Measurements from ENCODE around the gene OR6C2. TPM values are rescaled to one million over a fixed set of nuclear protein-coding genes. Genes with fewer than 3 reads are reported as not detected.

OR6C2 gene
- total and polyA plus RNA-seq, 4 donors, result 0.14 TPM; not detected in 3

DNA sequence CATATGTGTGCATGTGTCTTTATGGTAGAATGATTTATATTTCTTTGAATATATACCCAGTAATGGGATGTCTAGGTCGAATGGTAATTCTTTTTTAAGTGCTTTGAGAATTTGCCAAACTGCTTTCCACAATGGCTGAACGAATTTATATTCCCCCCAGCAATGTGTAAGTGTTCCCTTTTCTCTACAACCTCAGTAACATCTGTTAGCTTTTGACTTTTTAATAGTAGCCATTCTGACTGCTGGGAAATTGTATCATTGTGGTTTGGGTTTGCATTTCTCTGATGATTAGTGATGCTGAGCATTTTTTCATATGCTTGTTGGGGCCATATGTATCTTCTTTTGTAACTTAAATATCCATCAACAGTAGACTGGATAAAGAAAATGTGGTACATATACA, 57.7 kb downstream of the OR6C2 start:
- ATAC-seq (ENCODE audit: insufficient read depth, low FRiP score) (no peak), DNase-seq (no peak)
- TF ChIP-seq CTCF (IDR thresholded peaks at IDR 0.05; ENCODE audit: control extremely low read depth, extremely low read depth), result no peak
- Histone ChIP-seq H3K4me3 (no peak overlapping the region), H3K9me3 (ENCODE audit: control insufficient read depth in 4 of 4, insufficient read depth in 3 of 4, low read length in 3 of 4) (no peaks in the 10 kb centered on the region), H3K27me3 (ENCODE audit: control insufficient read depth in 3 of 3, insufficient read depth in 3 of 3, low read length in 2 of 3) (no peaks in the 10 kb centered on the region), H3K27ac (ENCODE audit: low read depth in 1 of 2, low read length in 1 of 2) (no peak overlapping the region), H3K9ac (ENCODE audit: insufficient read depth in 1 of 2, low read length in 2 of 2) (no peak overlapping the region), H3K36me3 (ENCODE audit: control insufficient read depth in 4 of 4, insufficient read depth in 4 of 4, low read length in 4 of 4) (no peaks in the 10 kb centered on the region), H3K4me1 (ENCODE audit: control insufficient read depth in 5 of 5, insufficient read depth in 5 of 5, low read length in 5 of 5) (no peaks in the 10 kb centered on the region)
- 26 to 47% methylated on average over 2 of the region's 2 CpGs for WGBS, 2 donors

Other genes with a start within 250 kb of the OR6C2 start
- gene OR10A7, start 223.1 kb upstream of the OR6C2 start, total RNA-seq, result not detected
- gene OR10A7, start 223.1 kb upstream of the OR6C2 start, polyA plus RNA-seq, result not detected
- not detected for gene OR6C74, start 199.5 kb upstream of the OR6C2 start, total RNA-seq
- not detected for gene OR6C74, start 199.5 kb upstream of the OR6C2 start, polyA plus RNA-seq
- not detected for gene OR6C6, start 147.5 kb upstream of the OR6C2 start, total RNA-seq
- gene OR6C6, start 147.5 kb upstream of the OR6C2 start, polyA plus RNA-seq, result not detected
- gene OR6C1, start 129.7 kb upstream of the OR6C2 start, total RNA-seq, result not detected
- not detected for gene OR6C1, start 129.7 kb upstream of the OR6C2 start, polyA plus RNA-seq
- gene OR6C3, start 113.3 kb upstream of the OR6C2 start, total RNA-seq, result not detected
- not detected for gene OR6C3, start 113.3 kb upstream of the OR6C2 start, polyA plus RNA-seq
- gene OR6C75, start 81.1 kb upstream of the OR6C2 start, total RNA-seq, result not detected
- not detected for gene OR6C75, start 81.1 kb upstream of the OR6C2 start, polyA plus RNA-seq
- not detected for gene OR6C65, start 43.5 kb upstream of the OR6C2 start, total RNA-seq
- not detected for gene OR6C65, start 43.5 kb upstream of the OR6C2 start, polyA plus RNA-seq
- not detected for gene OR6C76, start 17.8 kb upstream of the OR6C2 start, total RNA-seq
- not detected for gene OR6C76, start 17.8 kb upstream of the OR6C2 start, polyA plus RNA-seq
- gene OR6C70, start 26.1 kb downstream of the OR6C2 start, total RNA-seq, result not detected
- gene OR6C70, start 26.1 kb downstream of the OR6C2 start, polyA plus RNA-seq, result not detected
- not detected for gene OR6C68, start 48.3 kb downstream of the OR6C2 start, total RNA-seq
- not detected for gene OR6C68, start 48.3 kb downstream of the OR6C2 start, polyA plus RNA-seq
- not detected for gene OR6C4, start 105.5 kb downstream of the OR6C2 start, total RNA-seq
- gene OR6C4, start 105.5 kb downstream of the OR6C2 start, polyA plus RNA-seq, result not detected
- not detected for gene OR2AP1, start 128.4 kb downstream of the OR6C2 start, total RNA-seq
- gene OR2AP1, start 128.4 kb downstream of the OR6C2 start, polyA plus RNA-seq, result not detected
- not detected for gene OR10P1, start 192.8 kb downstream of the OR6C2 start, total RNA-seq
- not detected for gene OR10P1, start 192.8 kb downstream of the OR6C2 start, polyA plus RNA-seq

Data from lung (tissue), 12 donors.